ENCODE results near the gene GLIPR2. TPM values are rescaled to one million over a fixed set of nuclear protein-coding genes. Genes with fewer than 3 reads are reported as not detected.

Gene GLIPR2
- polyA plus RNA-seq, 1 donor (not counting 4 experiments of a cell fraction or from before 2014, with no cell fraction given) = 3.7 TPM

- Histone ChIP-seq H3K4me1 (ENCODE audit: control insufficient read depth, extremely low read depth, insufficient read depth, low read length) (no peaks in the 10 kb centered on the region), H3K79me2 (ENCODE audit: control insufficient read depth, insufficient read depth, low read length) (no peaks in the 10 kb centered on the region), H3K9me1 (ENCODE audit: control insufficient read depth, extremely low read depth, insufficient read depth, low read length) (no peaks in the 10 kb centered on the region), H4K20me1 (ENCODE audit: control insufficient read depth, extremely low read depth, insufficient read depth, low read length) (no peaks in the 10 kb centered on the region), H3K36me3 (ENCODE audit: control insufficient read depth in 2 of 2, extremely low read depth in 1 of 2, insufficient read depth in 2 of 2, low read length in 2 of 2) (peaks cover 0 to 2% of the 10 kb centered on the region in 2 experiments), H2AFZ (ENCODE audit: control insufficient read depth, low read length) (no peak overlapping the region), H3K4me3 (ENCODE audit: control insufficient read depth in 2 of 3, extremely low read depth in 1 of 3, insufficient read depth in 2 of 3, low read depth in 1 of 3, low read length in 3 of 3) (no peak overlapping the region), H3K4me2 (ENCODE audit: control insufficient read depth, extremely low read depth, insufficient read depth, low read depth, low read length) (no peak overlapping the region), H3K9ac (ENCODE audit: control insufficient read depth, extremely low read depth, insufficient read depth, low read length) (no peak overlapping the region), H3K9me3 (ENCODE audit: control insufficient read depth, low read depth, low read length) (no peaks in the 10 kb centered on the region), H3K27ac (ENCODE audit: control insufficient read depth, insufficient read depth, low read length) (no peak overlapping the region), H3K27me3 (ENCODE audit: control insufficient read depth, extremely low read depth, insufficient read depth, low read length) (no peaks in the 10 kb centered on the region)
- FAIRE-seq (no peak), DNase-seq (ENCODE audit: low read depth, low spot score) (no peak)
- TF ChIP-seq EZH2 (IDR thresholded peaks at IDR 0.05; ENCODE audit: low read length) = no peak
- TF ChIP-seq CTCF (optimal IDR thresholded peaks at IDR 0.05 in 1 of 3, IDR thresholded peaks at IDR 0.05 in 1 of 3, conservative IDR thresholded peaks at IDR 0.05 in 1 of 3; ENCODE audit: extremely low read depth in 1 of 3, insufficient read depth in 2 of 3, low read length in 3 of 3) = no peak
- dilution Hi-C loops (cut with MboI; ENCODE audit: extremely low pct_ligation_motif_present, low sequenced_read_pairs) = no loop called here
Measured at GRCh38 chr9:36125062-36125855, 11.3 kb upstream of the GLIPR2 start.

GRCh38 chr9:36126016-36126730 lies 10.4 kb upstream of the GLIPR2 start:
- dilution Hi-C loops (cut with MboI; ENCODE audit: extremely low pct_ligation_motif_present, low sequenced_read_pairs) = no loop called here

More at GRCh38 chr9:36126016-36126730, 10.4 kb upstream of the GLIPR2 start:
- no peaks in the 10 kb centered on the region for H3K9me1 ChIP-seq (ENCODE audit: control insufficient read depth, extremely low read depth, insufficient read depth, low read length)
- TF ChIP-seq EZH2 (IDR thresholded peaks at IDR 0.05; ENCODE audit: low read length) (no peak), CTCF (optimal IDR thresholded peaks at IDR 0.05 in 1 of 3, IDR thresholded peaks at IDR 0.05 in 1 of 3, conservative IDR thresholded peaks at IDR 0.05 in 1 of 3; ENCODE audit: extremely low read depth in 1 of 3, insufficient read depth in 2 of 3, low read length in 3 of 3) (no peak)
- H3K4me2 ChIP-seq (ENCODE audit: control insufficient read depth, extremely low read depth, insufficient read depth, low read depth, low read length) = no peak overlapping the region
- no peak overlapping the region for H3K9ac ChIP-seq (ENCODE audit: control insufficient read depth, extremely low read depth, insufficient read depth, low read length)
- FAIRE-seq (no peak), DNase-seq (ENCODE audit: low read depth, low spot score) (no peak)
- no peak overlapping the region for H2AFZ ChIP-seq (ENCODE audit: control insufficient read depth, low read length)
- no peaks in the 10 kb centered on the region for H3K79me2 ChIP-seq (ENCODE audit: control insufficient read depth, insufficient read depth, low read length)
- no peaks in the 10 kb centered on the region for H3K4me1 ChIP-seq (ENCODE audit: control insufficient read depth, extremely low read depth, insufficient read depth, low read length)
- no peaks in the 10 kb centered on the region for H3K27me3 ChIP-seq (ENCODE audit: control insufficient read depth, extremely low read depth, insufficient read depth, low read length)
- H3K4me3 ChIP-seq (ENCODE audit: control insufficient read depth in 2 of 3, extremely low read depth in 1 of 3, insufficient read depth in 2 of 3, low read depth in 1 of 3, low read length in 3 of 3) = no peak overlapping the region
- no peak overlapping the region for H3K27ac ChIP-seq (ENCODE audit: control insufficient read depth, insufficient read depth, low read length)
- peaks cover 0 to 2% of the 10 kb centered on the region in 2 experiments for H3K36me3 ChIP-seq (ENCODE audit: control insufficient read depth in 2 of 2, extremely low read depth in 1 of 2, insufficient read depth in 2 of 2, low read length in 2 of 2)
- H3K9me3 ChIP-seq (ENCODE audit: control insufficient read depth, low read depth, low read length) = no peaks in the 10 kb centered on the region
- no peaks in the 10 kb centered on the region for H4K20me1 ChIP-seq (ENCODE audit: control insufficient read depth, extremely low read depth, insufficient read depth, low read length)

Data from keratinocyte (primary cell).